WERI-Rb-1 (cell line): Measurements from ENCODE around the gene PRDM12.

Source experiments
- DNase-seq: peaks from one replicate; pipeline ENCODE4 v3.0.0-alpha.2; 2020
- H3K27ac ChIP-seq: fragments of 250-450 bp; sonication (Bioruptor Pico); 2 replicates; pipeline ENCODE4 v1.5.1; 2020; ENCODE audit warnings: mild to moderate bottlenecking, moderate library complexity
- H3K27me3 ChIP-seq: fragments of 250-450 bp; sonication (Bioruptor Pico); 2 replicates; pipeline ENCODE4 v1.5.1; 2021; ENCODE audit warnings: mild to moderate bottlenecking, low read depth, moderate library complexity; ENCODE audit not compliant: insufficient read depth, severe bottlenecking
- H3K36me3 ChIP-seq: fragments of 250-450 bp; sonication (Bioruptor Pico); 2 replicates; pipeline ENCODE4 v1.5.1; 2020; ENCODE audit warnings: mild to moderate bottlenecking, moderate library complexity
- H3K4me3 ChIP-seq: 2 replicates; pipeline ENCODE4 v1.5.1; 2011; ENCODE audit warnings: low read depth, mild to moderate bottlenecking, control low read depth, low read length
- H3K9me3 ChIP-seq: fragments of 250-450 bp; sonication (Bioruptor Pico); 2 replicates; pipeline ENCODE4 v1.5.1; 2021; ENCODE audit warnings: mild to moderate bottlenecking, moderate library complexity; ENCODE audit not compliant: severe bottlenecking
- CTCF ChIP-seq: IDR thresholded peaks from 2 replicates; pipeline ENCODE4 v1.5.1; 2011; ENCODE audit warnings: low read depth, mild to moderate bottlenecking, control low read depth, inconsistent platforms, low read length

Gene PRDM12

GRCh38 chr9:130692321-130692720, 27.9 kb downstream of the PRDM12 start:
- DNase-seq: peak; percentile 35
- Histone ChIP-seq H3K9me3 (no peaks in the 10 kb centered on the region), H3K36me3 (peaks cover 32% of the 10 kb centered on the region), H3K27ac (no peak overlapping the region), H3K27me3 (no peaks in the 10 kb centered on the region), H3K4me3 (no peak overlapping the region)
- peak; percentile 30 for TF ChIP-seq CTCF

- Histone ChIP-seq H3K4me3 (peak overlapping the region; percentile 84), H3K27me3 (no peaks in the 10 kb centered on the region), H3K9me3 (no peaks in the 10 kb centered on the region), H3K27ac (peak overlapping the region; percentile 93), H3K36me3 (peaks cover 39% of the 10 kb centered on the region)
- no peak for TF ChIP-seq CTCF
- DNase-seq: no peak
Measured at GRCh38 chr9:130693101-130693425, 28.7 kb downstream of the PRDM12 start.

GRCh38 chr9:130693426-130694191, 29.2 kb downstream of the PRDM12 start, which contains the start of gene EXOSC2:
Gene EXOSC2, plus strand, starts transcription at chr9:130693780. Its CDS starts 12 bp downstream, at chr9:130693792.
- Histone ChIP-seq H3K36me3 (peaks cover 45% of the 10 kb centered on the region), H3K27ac (peak within 1 kb of the TSS; percentile 93), H3K4me3 (peak within 1 kb of the TSS; percentile 84), H3K9me3 (no peaks in the 10 kb centered on the region), H3K27me3 (no peaks in the 10 kb centered on the region)
- DNase-seq: peak; percentile 100
- TF ChIP-seq CTCF: no peak

- H3K27me3 ChIP-seq: no peaks in the 10 kb centered on the region
- TF ChIP-seq CTCF: no peak
- no peaks in the 10 kb centered on the region for H3K9me3 ChIP-seq
- H3K36me3 ChIP-seq: peaks cover 50% of the 10 kb centered on the region
- H3K27ac ChIP-seq: peak overlapping the region; percentile 93
- DNase-seq: no peak
- peak overlapping the region; percentile 84 for H3K4me3 ChIP-seq
Measured at GRCh38 chr9:130694205-130694604, 29.8 kb downstream of the PRDM12 start.

GRCh38 chr9:130696139-130696650, 31.8 kb downstream of the PRDM12 start:
- H3K27ac ChIP-seq: no peak overlapping the region
- no peak overlapping the region for H3K4me3 ChIP-seq
- peaks cover 70% of the 10 kb centered on the region for H3K36me3 ChIP-seq
- no peak for TF ChIP-seq CTCF
- peak; percentile 64 for DNase-seq
- H3K27me3 ChIP-seq: no peaks in the 10 kb centered on the region
- H3K9me3 ChIP-seq: no peaks in the 10 kb centered on the region

- Histone ChIP-seq H3K27ac (no peak overlapping the region), H3K4me3 (no peak overlapping the region), H3K27me3 (no peaks in the 10 kb centered on the region), H3K36me3 (peaks cover 78% of the 10 kb centered on the region), H3K9me3 (no peaks in the 10 kb centered on the region)
- no peak for TF ChIP-seq CTCF
- DNase-seq: no peak
Measured at GRCh38 chr9:130696996-130697395, 32.6 kb downstream of the PRDM12 start.
